Measurements from ENCODE around the gene ALAS1.
"Not testable (repeated sequence)": the region's sequence is repeated elsewhere in the genome, so short reads cannot be mapped to it uniquely, and the experiment has no call there.

Gene ALAS1

GRCh38 chr3:52162250-52162872 lies 35.6 kb upstream of the ALAS1 start:
- H3K9me3 ChIP-seq (ENCODE audit: control insufficient read depth in 2 of 2, low read length in 2 of 2) = no peaks in the 10 kb centered on the region
- no peak overlapping the region for H3K4me3 ChIP-seq (ENCODE audit: low read length in 2 of 2)
- no peak overlapping the region for H3K27ac ChIP-seq (ENCODE audit: low read length)
- no peaks in the 10 kb centered on the region for H3K36me3 ChIP-seq (ENCODE audit: control insufficient read depth in 2 of 2, insufficient read depth in 2 of 2, low read length in 2 of 2)
- no peaks in the 10 kb centered on the region for H3K27me3 ChIP-seq (ENCODE audit: control insufficient read depth in 1 of 2, insufficient read depth in 2 of 2, low read length in 2 of 2)
- no peaks in the 10 kb centered on the region for H3K4me1 ChIP-seq (ENCODE audit: control insufficient read depth, insufficient read depth, low read length)
- no peak overlapping the region for H3K9ac ChIP-seq (ENCODE audit: low read length in 2 of 2)

GRCh38 chr3:52167240-52167639 lies 30.7 kb upstream of the ALAS1 start:
- no peaks in the 10 kb centered on the region for H3K36me3 ChIP-seq (ENCODE audit: control insufficient read depth in 2 of 2, insufficient read depth in 2 of 2, low read length in 2 of 2)
- H3K9me3 ChIP-seq (ENCODE audit: control insufficient read depth in 2 of 2, low read length in 2 of 2) = no peaks in the 10 kb centered on the region
- H3K4me1 ChIP-seq (ENCODE audit: control insufficient read depth, insufficient read depth, low read length) = no peaks in the 10 kb centered on the region
- no peak overlapping the region for H3K27ac ChIP-seq (ENCODE audit: low read length)
- no peaks in the 10 kb centered on the region for H3K27me3 ChIP-seq (ENCODE audit: control insufficient read depth in 1 of 2, insufficient read depth in 2 of 2, low read length in 2 of 2)
- no peak overlapping the region for H3K4me3 ChIP-seq (ENCODE audit: low read length in 2 of 2)
- no peak overlapping the region for H3K9ac ChIP-seq (ENCODE audit: low read length in 2 of 2)

- not testable (repeated sequence) for H3K4me1 ChIP-seq (ENCODE audit: control insufficient read depth, insufficient read depth, low read length); H3K27ac ChIP-seq (ENCODE audit: low read length); H3K27me3 ChIP-seq (ENCODE audit: control insufficient read depth in 1 of 2, insufficient read depth in 2 of 2, low read length in 2 of 2)
Measured at GRCh38 chr3:52170217-52170616, 27.7 kb upstream of the ALAS1 start.

GRCh38 chr3:52171514-52172261 lies 26.3 kb upstream of the ALAS1 start:
- H3K9me3 ChIP-seq (ENCODE audit: control insufficient read depth in 2 of 2, low read length in 2 of 2) = no peaks in the 10 kb centered on the region
- no peaks in the 10 kb centered on the region for H3K36me3 ChIP-seq (ENCODE audit: control insufficient read depth in 2 of 2, insufficient read depth in 2 of 2, low read length in 2 of 2)
- H3K27ac ChIP-seq (ENCODE audit: low read length) = no peak overlapping the region
- H3K9ac ChIP-seq (ENCODE audit: low read length in 2 of 2) = no peak overlapping the region
- H3K4me3 ChIP-seq (ENCODE audit: low read length in 2 of 2) = no peak overlapping the region
- H3K27me3 ChIP-seq (ENCODE audit: control insufficient read depth in 1 of 2, insufficient read depth in 2 of 2, low read length in 2 of 2) = no peaks in the 10 kb centered on the region
- no peaks in the 10 kb centered on the region for H3K4me1 ChIP-seq (ENCODE audit: control insufficient read depth, insufficient read depth, low read length)

More at GRCh38 chr3:52170217-52170616, 27.7 kb upstream of the ALAS1 start:
- H3K4me3 ChIP-seq (ENCODE audit: low read length in 2 of 2); H3K36me3 ChIP-seq (ENCODE audit: control insufficient read depth in 2 of 2, insufficient read depth in 2 of 2, low read length in 2 of 2); H3K9me3 ChIP-seq (ENCODE audit: control insufficient read depth in 2 of 2, low read length in 2 of 2); H3K9ac ChIP-seq (ENCODE audit: low read length in 2 of 2): not testable (repeated sequence)

- H3K4me1 ChIP-seq (ENCODE audit: control insufficient read depth, insufficient read depth, low read length) = no peaks in the 10 kb centered on the region
- no peaks in the 10 kb centered on the region for H3K36me3 ChIP-seq (ENCODE audit: control insufficient read depth in 2 of 2, insufficient read depth in 2 of 2, low read length in 2 of 2)
- no peaks in the 10 kb centered on the region for H3K9me3 ChIP-seq (ENCODE audit: control insufficient read depth in 2 of 2, low read length in 2 of 2)
- no peaks in the 10 kb centered on the region for H3K27me3 ChIP-seq (ENCODE audit: control insufficient read depth in 1 of 2, insufficient read depth in 2 of 2, low read length in 2 of 2)
- no peak overlapping the region for H3K9ac ChIP-seq (ENCODE audit: low read length in 2 of 2)
- H3K27ac ChIP-seq (ENCODE audit: low read length) = no peak overlapping the region
- no peak overlapping the region for H3K4me3 ChIP-seq (ENCODE audit: low read length in 2 of 2)
Measured at GRCh38 chr3:52172262-52172757, 25.6 kb upstream of the ALAS1 start.

- Histone ChIP-seq H3K27me3 (ENCODE audit: control insufficient read depth in 1 of 2, insufficient read depth in 2 of 2, low read length in 2 of 2) (no peaks in the 10 kb centered on the region), H3K9me3 (ENCODE audit: control insufficient read depth in 2 of 2, low read length in 2 of 2) (no peaks in the 10 kb centered on the region), H3K27ac (ENCODE audit: low read length) (no peak overlapping the region), H3K36me3 (ENCODE audit: control insufficient read depth in 2 of 2, insufficient read depth in 2 of 2, low read length in 2 of 2) (no peaks in the 10 kb centered on the region), H3K4me3 (ENCODE audit: low read length in 2 of 2) (no peak overlapping the region), H3K9ac (ENCODE audit: low read length in 2 of 2) (no peak overlapping the region), H3K4me1 (ENCODE audit: control insufficient read depth, insufficient read depth, low read length) (no peaks in the 10 kb centered on the region)
Measured at GRCh38 chr3:52173101-52173500, 24.9 kb upstream of the ALAS1 start.

- H3K4me3 ChIP-seq (ENCODE audit: low read length in 2 of 2) = no peak overlapping the region
- no peaks in the 10 kb centered on the region for H3K4me1 ChIP-seq (ENCODE audit: control insufficient read depth, insufficient read depth, low read length)
- no peaks in the 10 kb centered on the region for H3K36me3 ChIP-seq (ENCODE audit: control insufficient read depth in 2 of 2, insufficient read depth in 2 of 2, low read length in 2 of 2)
- no peak overlapping the region for H3K9ac ChIP-seq (ENCODE audit: low read length in 2 of 2)
- no peaks in the 10 kb centered on the region for H3K9me3 ChIP-seq (ENCODE audit: control insufficient read depth in 2 of 2, low read length in 2 of 2)
- no peaks in the 10 kb centered on the region for H3K27me3 ChIP-seq (ENCODE audit: control insufficient read depth in 1 of 2, insufficient read depth in 2 of 2, low read length in 2 of 2)
- H3K27ac ChIP-seq (ENCODE audit: low read length) = no peak overlapping the region
Measured at GRCh38 chr3:52174896-52175295, 23.1 kb upstream of the ALAS1 start.

- Histone ChIP-seq H3K36me3 (ENCODE audit: control insufficient read depth in 2 of 2, insufficient read depth in 2 of 2, low read length in 2 of 2) (no peaks in the 10 kb centered on the region), H3K4me3 (ENCODE audit: low read length in 2 of 2) (no peak overlapping the region), H3K27me3 (ENCODE audit: control insufficient read depth in 1 of 2, insufficient read depth in 2 of 2, low read length in 2 of 2) (no peaks in the 10 kb centered on the region), H3K9ac (ENCODE audit: low read length in 2 of 2) (no peak overlapping the region), H3K9me3 (ENCODE audit: control insufficient read depth in 2 of 2, low read length in 2 of 2) (no peaks in the 10 kb centered on the region), H3K4me1 (ENCODE audit: control insufficient read depth, insufficient read depth, low read length) (no peaks in the 10 kb centered on the region), H3K27ac (ENCODE audit: low read length) (no peak overlapping the region)
Measured at GRCh38 chr3:52175416-52176179, 22.4 kb upstream of the ALAS1 start.

GRCh38 chr3:52176180-52176752 lies 21.7 kb upstream of the ALAS1 start:
- Histone ChIP-seq H3K36me3 (ENCODE audit: control insufficient read depth in 2 of 2, insufficient read depth in 2 of 2, low read length in 2 of 2) (no peaks in the 10 kb centered on the region), H3K4me1 (ENCODE audit: control insufficient read depth, insufficient read depth, low read length) (no peaks in the 10 kb centered on the region), H3K9me3 (ENCODE audit: control insufficient read depth in 2 of 2, low read length in 2 of 2) (no peaks in the 10 kb centered on the region), H3K9ac (ENCODE audit: low read length in 2 of 2) (no peak overlapping the region), H3K27me3 (ENCODE audit: control insufficient read depth in 1 of 2, insufficient read depth in 2 of 2, low read length in 2 of 2) (no peaks in the 10 kb centered on the region), H3K4me3 (ENCODE audit: low read length in 2 of 2) (no peak overlapping the region), H3K27ac (ENCODE audit: low read length) (no peak overlapping the region)

- Histone ChIP-seq H3K36me3 (ENCODE audit: control insufficient read depth in 2 of 2, insufficient read depth in 2 of 2, low read length in 2 of 2) (no peaks in the 10 kb centered on the region), H3K4me1 (ENCODE audit: control insufficient read depth, insufficient read depth, low read length) (no peaks in the 10 kb centered on the region), H3K27me3 (ENCODE audit: control insufficient read depth in 1 of 2, insufficient read depth in 2 of 2, low read length in 2 of 2) (no peaks in the 10 kb centered on the region), H3K9me3 (ENCODE audit: control insufficient read depth in 2 of 2, low read length in 2 of 2) (no peaks in the 10 kb centered on the region), H3K4me3 (ENCODE audit: low read length in 2 of 2) (no peak overlapping the region), H3K27ac (ENCODE audit: low read length) (no peak overlapping the region), H3K9ac (ENCODE audit: low read length in 2 of 2) (no peak overlapping the region)
Measured at GRCh38 chr3:52176951-52177700, 20.8 kb upstream of the ALAS1 start.
